Measurements from ENCODE around the gene C1QTNF12. TPM values are rescaled to one million over a fixed set of nuclear protein-coding genes. Genes with fewer than 3 reads are reported as not detected.

Gene C1QTNF12, protein sequence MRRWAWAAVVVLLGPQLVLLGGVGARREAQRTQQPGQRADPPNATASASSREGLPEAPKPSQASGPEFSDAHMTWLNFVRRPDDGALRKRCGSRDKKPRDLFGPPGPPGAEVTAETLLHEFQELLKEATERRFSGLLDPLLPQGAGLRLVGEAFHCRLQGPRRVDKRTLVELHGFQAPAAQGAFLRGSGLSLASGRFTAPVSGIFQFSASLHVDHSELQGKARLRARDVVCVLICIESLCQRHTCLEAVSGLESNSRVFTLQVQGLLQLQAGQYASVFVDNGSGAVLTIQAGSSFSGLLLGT
- total RNA-seq (2021), result 4.4 and 4.7 TPM in 2 replicates
- long read RNA-seq, result 0 reads

DNA sequence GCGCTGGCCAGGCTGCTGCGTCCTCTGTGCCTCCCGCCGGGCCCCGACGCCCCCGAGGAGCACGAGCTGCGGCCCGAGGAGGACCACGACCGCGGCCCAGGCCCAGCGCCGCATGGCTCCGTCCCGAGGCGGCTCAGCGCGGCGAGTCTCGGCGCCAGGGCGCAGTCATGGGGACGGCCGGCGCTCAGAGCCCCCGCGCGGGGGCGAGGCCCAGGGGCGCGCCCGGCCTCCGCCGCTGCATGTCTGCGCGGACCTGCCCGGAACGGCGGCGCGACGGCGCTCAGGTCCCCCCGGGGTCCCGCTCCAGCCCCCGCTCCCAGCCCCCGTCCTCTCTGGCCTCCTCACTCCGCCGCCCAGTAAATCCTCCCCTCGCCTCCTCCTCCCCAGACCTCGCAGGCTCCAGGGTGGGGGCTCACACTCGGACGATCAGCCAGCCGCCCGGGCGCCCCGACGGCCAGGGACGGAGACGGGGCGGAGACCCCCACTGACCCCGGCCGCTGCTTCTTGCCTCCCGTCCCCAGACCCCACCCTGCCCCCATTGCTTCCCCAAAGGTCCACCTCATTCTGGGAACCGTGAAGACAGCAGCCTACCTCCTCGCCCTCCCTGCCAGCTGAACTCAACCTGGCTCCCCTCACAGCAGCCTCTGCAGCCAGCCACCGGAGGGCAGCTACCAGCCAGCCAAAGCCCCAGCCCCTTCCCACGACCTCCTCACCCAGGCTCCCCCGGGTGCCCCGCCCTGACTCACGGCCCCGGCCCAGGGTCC lies at the start of gene C1QTNF12:
C1QTNF12 (minus strand) TSS at position 146 of the 764 bp plus-strand sequence; CDS start at position 114, 32 bp downstream.
- H2BK5ac ChIP-seq (ENCODE audit: insufficient read length, low read length), result no peak within 1 kb of the TSS
- DNase-seq, result no peak
- no peaks in the 10 kb centered on the region for H3K79me2 ChIP-seq (ENCODE audit: insufficient read depth, low read length)
- WGBS (ENCODE audit: extremely low coverage, insufficient read length, low lambda C conversion rate), result no CpG with 5 or more reads among the region's 74 CpGs
- peak within 1 kb of the TSS in 1 of 2 experiments; percentile 27; a peak in 1 of 5 replicates for H3K4me3 Mint-ChIP-seq
- H3K23ac ChIP-seq (ENCODE audit: insufficient read length, low read depth, low read length), result no peak within 1 kb of the TSS
- no peaks in the 10 kb centered on the region for H4K20me1 ChIP-seq (ENCODE audit: control insufficient read depth, insufficient read depth, insufficient read length)
- H2AK5ac ChIP-seq (ENCODE audit: insufficient read length, low read length), result no peak within 1 kb of the TSS
- no peaks in the 10 kb centered on the region for H3K9me3 ChIP-seq (ENCODE audit: control insufficient read depth, low read depth, low read length)
- H4K91ac ChIP-seq (ENCODE audit: insufficient read length, low read depth, low read length), result no peak within 1 kb of the TSS
- H4K5ac ChIP-seq (ENCODE audit: insufficient read length, low read depth, low read length), result no peak within 1 kb of the TSS
- H3K4me1 Mint-ChIP-seq, result peaks cover 0 to 2% of the 10 kb centered on the region in 2 experiments; a peak in 1 of 4 replicates
- no peak within 1 kb of the TSS for H4K8ac ChIP-seq (replicated peaks; ENCODE audit: insufficient read length, low read depth, low read length)
- no peaks in the 10 kb centered on the region for H3K9me3 Mint-ChIP-seq
- no peak within 1 kb of the TSS for H2BK15ac ChIP-seq (ENCODE audit: low read depth, low read length)
- H3K9ac ChIP-seq (ENCODE audit: extremely low read depth, insufficient read length, low read length), result no peak within 1 kb of the TSS
- H3K14ac ChIP-seq (ENCODE audit: insufficient read depth, low read length), result no peak within 1 kb of the TSS
- H3K4me2 ChIP-seq (ENCODE audit: insufficient read depth, insufficient read length, low read length), result no peak within 1 kb of the TSS
- no peak within 1 kb of the TSS for H3K4ac ChIP-seq (ENCODE audit: low read depth, low read length)
- TF ChIP-seq, protein P1, sequence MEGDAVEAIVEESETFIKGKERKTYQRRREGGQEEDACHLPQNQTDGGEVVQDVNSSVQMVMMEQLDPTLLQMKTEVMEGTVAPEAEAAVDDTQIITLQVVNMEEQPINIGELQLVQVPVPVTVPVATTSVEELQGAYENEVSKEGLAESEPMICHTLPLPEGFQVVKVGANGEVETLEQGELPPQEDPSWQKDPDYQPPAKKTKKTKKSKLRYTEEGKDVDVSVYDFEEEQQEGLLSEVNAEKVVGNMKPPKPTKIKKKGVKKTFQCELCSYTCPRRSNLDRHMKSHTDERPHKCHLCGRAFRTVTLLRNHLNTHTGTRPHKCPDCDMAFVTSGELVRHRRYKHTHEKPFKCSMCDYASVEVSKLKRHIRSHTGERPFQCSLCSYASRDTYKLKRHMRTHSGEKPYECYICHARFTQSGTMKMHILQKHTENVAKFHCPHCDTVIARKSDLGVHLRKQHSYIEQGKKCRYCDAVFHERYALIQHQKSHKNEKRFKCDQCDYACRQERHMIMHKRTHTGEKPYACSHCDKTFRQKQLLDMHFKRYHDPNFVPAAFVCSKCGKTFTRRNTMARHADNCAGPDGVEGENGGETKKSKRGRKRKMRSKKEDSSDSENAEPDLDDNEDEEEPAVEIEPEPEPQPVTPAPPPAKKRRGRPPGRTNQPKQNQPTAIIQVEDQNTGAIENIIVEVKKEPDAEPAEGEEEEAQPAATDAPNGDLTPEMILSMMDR (conservative IDR thresholded peaks at IDR 0.05), result no peak; the same call in 2 of the 3 replicates
- no peak within 1 kb of the TSS for H3T11ph ChIP-seq (ENCODE audit: low read length)
- H3K27ac Mint-ChIP-seq, result no peak within 1 kb of the TSS
- no peak within 1 kb of the TSS for H2BK12ac ChIP-seq (ENCODE audit: insufficient read length, low read depth, low read length)
- no peaks in the 10 kb centered on the region for H3K27me3 ChIP-seq (ENCODE audit: insufficient read depth, low read length)
- H3K27me3 Mint-ChIP-seq (ENCODE audit: low read depth), result peaks cover 16% of the 10 kb centered on the region
- no peaks in the 10 kb centered on the region for H3K4me1 ChIP-seq (ENCODE audit: insufficient read depth, low read length)
- H3K36me3 Mint-ChIP-seq (ENCODE audit: insufficient read depth in 1 of 3, low read depth in 3 of 3), result peaks cover 0 to 3% (median 0%) of the 10 kb centered on the region in 3 experiments; a peak in 1 of 7 replicates
- no peak within 1 kb of the TSS for H3K18ac ChIP-seq (ENCODE audit: insufficient read length, low read depth, low read length)
- no peaks in the 10 kb centered on the region for H3K79me1 ChIP-seq (ENCODE audit: insufficient read depth, low read depth, low read length, poor library complexity, severe bottlenecking)
- no peak within 1 kb of the TSS for H2BK20ac ChIP-seq (ENCODE audit: low read depth, low read length, poor library complexity, severe bottlenecking)
- no peak within 1 kb of the TSS for H2BK120ac ChIP-seq (ENCODE audit: low read depth, low read length, poor library complexity, severe bottlenecking)
- no peaks in the 10 kb centered on the region for H3K23me2 ChIP-seq (ENCODE audit: insufficient read length, low read depth, low read length, poor library complexity, severe bottlenecking)
- H3K56ac ChIP-seq (ENCODE audit: insufficient read length, low read depth, low read length), result no peak within 1 kb of the TSS
- H3K27ac ChIP-seq (ENCODE audit: insufficient read length, low read depth, low read length), result no peak within 1 kb of the TSS
- H2AFZ ChIP-seq (ENCODE audit: low read length), result no peak within 1 kb of the TSS
